Ectodermal cell (in vitro differentiated cells): ENCODE measurements around the gene PPT1.
A peak's percentile ranks its signal among the peaks of the same experiment; 100 is the strongest.

Experiments
- H3K27ac ChIP-seq: 2 replicates; pipeline ENCODE4 v1.7.0; 2013; ENCODE audit warnings: mild to moderate bottlenecking, low read depth, low read length; ENCODE audit not compliant: insufficient read depth, poor library complexity, severe bottlenecking
- H3K27me3 ChIP-seq: 2 replicates; pipeline ENCODE4 v1.7.0; 2013; ENCODE audit warnings: mild to moderate bottlenecking, low read length; ENCODE audit not compliant: insufficient read depth, control insufficient read depth, poor library complexity, severe bottlenecking
- H3K36me3 ChIP-seq: one replicate; pipeline ENCODE4 v1.7.0; 2013; ENCODE audit warnings: low read length; ENCODE audit not compliant: control insufficient read depth, insufficient read depth
- H3K4me1 ChIP-seq: one replicate; pipeline ENCODE4 v1.7.0; 2013; ENCODE audit warnings: low read length; ENCODE audit not compliant: control insufficient read depth, insufficient read depth
- H3K4me3 ChIP-seq: 2 replicates; pipeline ENCODE4 v1.7.0; 2013; ENCODE audit warnings: low read depth, low read length, control low read depth; ENCODE audit not compliant: insufficient read depth
- H3K9me3 ChIP-seq: 2 replicates; pipeline ENCODE4 v1.7.0; 2013; ENCODE audit warnings: mild to moderate bottlenecking, low read length, moderate library complexity; ENCODE audit not compliant: control insufficient read depth
- WGBS, 2 experiments: methylation state at CpG; one replicate each; pipeline ENCODE4 v1.1.7; 2013; ENCODE audit warnings: missing lambda C conversion rate in 2 of 2; 5-methylcytosine and 5-hydroxymethylcytosine counted together

Gene PPT1

GRCh38 chr1:40120128-40120527 is 23.1 kb upstream of the PPT1 start:
- Histone ChIP-seq H3K36me3 (no peaks in the 10 kb centered on the region), H3K4me3 (no peak overlapping the region), H3K4me1 (no peaks in the 10 kb centered on the region), H3K9me3 (no peaks in the 10 kb centered on the region), H3K27me3 (peaks cover 16% of the 10 kb centered on the region), H3K27ac (no peak overlapping the region)
- WGBS, 2 experiments: 85 to 90% methylated on average over 7 of the region's 7 CpGs

- H3K27ac ChIP-seq: no peak overlapping the region
- no peaks in the 10 kb centered on the region for H3K36me3 ChIP-seq
- H3K4me3 ChIP-seq: no peak overlapping the region
- H3K4me1 ChIP-seq: no peaks in the 10 kb centered on the region
- H3K27me3 ChIP-seq: peaks cover 15% of the 10 kb centered on the region
- peaks cover 2% of the 10 kb centered on the region for H3K9me3 ChIP-seq
- WGBS, 2 experiments: 80% methylated on average over 3 of the region's 3 CpGs; no CpG with 5 or more reads in 1 of the 2 experiments
These were observed 17.3 kb upstream of the PPT1 start for GRCh38 chr1:40114400-40114799.

DNA sequence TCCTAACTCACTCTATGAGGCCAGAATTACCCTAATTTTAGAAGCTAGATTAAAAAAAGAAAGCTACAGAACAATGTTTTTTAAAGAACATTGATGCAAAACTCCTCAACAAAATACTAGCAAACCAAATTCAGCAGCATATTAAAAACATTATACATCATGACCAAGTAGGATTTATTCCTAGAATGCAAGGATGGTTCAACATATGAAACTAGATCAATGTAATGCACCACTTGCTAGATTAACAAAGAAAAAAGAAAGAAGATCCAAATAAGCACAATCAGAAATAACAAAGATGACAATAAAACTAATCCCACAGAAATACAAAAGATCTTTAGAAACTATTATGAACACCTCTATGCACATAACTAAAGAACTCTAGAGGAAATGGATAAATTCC is 13.3 kb upstream of the PPT1 start:
- Histone ChIP-seq H3K36me3 (no peaks in the 10 kb centered on the region), H3K9me3 (peaks cover 2% of the 10 kb centered on the region), H3K4me3 (no peak overlapping the region), H3K27me3 (no peaks in the 10 kb centered on the region), H3K27ac (no peak overlapping the region), H3K4me1 (no peaks in the 10 kb centered on the region)

DNA sequence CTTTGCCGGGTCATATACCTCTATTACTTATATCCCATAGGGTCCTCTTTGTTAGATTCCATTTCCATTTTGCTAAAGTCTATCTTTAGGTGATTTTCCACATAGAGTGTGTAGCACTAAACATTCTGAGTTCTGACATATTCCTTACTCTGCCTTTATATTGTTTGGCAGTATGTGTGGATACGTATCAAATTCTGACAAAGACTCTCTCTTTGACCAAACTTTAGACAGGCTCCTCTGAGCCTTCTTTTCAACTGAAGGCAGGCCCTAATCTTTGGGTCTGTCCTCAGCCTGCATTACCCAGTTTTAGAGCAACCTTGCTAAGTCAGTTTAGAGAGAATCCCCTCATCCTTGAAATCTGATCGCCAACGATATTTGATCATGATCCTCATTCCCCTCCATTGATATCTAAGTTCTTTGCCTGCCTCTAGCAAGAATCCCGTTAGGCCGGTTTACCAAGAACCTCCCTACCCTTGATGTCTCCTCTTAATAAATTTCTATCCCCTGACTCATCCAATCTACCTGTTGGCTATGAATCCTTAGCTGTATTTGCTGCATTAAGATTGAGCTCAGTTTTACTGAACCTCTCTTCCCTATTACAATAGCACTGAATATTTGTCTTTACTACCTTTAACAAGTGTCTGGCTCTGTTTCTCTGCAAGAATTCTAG is 10.4 kb upstream of the PPT1 start:
- H3K27ac ChIP-seq: no peak overlapping the region
- H3K4me1 ChIP-seq: no peaks in the 10 kb centered on the region
- H3K27me3 ChIP-seq: no peaks in the 10 kb centered on the region
- WGBS, 2 experiments: 89 to 95% methylated on average over 6 of the region's 6 CpGs
- H3K36me3 ChIP-seq: no peaks in the 10 kb centered on the region
- H3K9me3 ChIP-seq: peaks cover 2% of the 10 kb centered on the region
- H3K4me3 ChIP-seq: no peak overlapping the region

- Histone ChIP-seq H3K36me3 (no peaks in the 10 kb centered on the region), H3K4me3 (no peak overlapping the region), H3K4me1 (no peaks in the 10 kb centered on the region), H3K27me3 (no peaks in the 10 kb centered on the region), H3K27ac (no peak overlapping the region), H3K9me3 (no peaks in the 10 kb centered on the region)
- 100% methylated on average over 1 of the region's 1 CpG; no CpG with 5 or more reads in 1 of the 2 experiments for WGBS, 2 experiments
These were observed 8.0 kb upstream of the PPT1 start for GRCh38 chr1:40105028-40105427.

- H3K9me3 ChIP-seq: no peaks in the 10 kb centered on the region
- no peaks in the 10 kb centered on the region for H3K4me1 ChIP-seq
- WGBS, 2 experiments: 89 to 98% methylated on average over 3 of the region's 3 CpGs
- H3K27me3 ChIP-seq: no peaks in the 10 kb centered on the region
- no peaks in the 10 kb centered on the region for H3K36me3 ChIP-seq
- no peak overlapping the region for H3K27ac ChIP-seq
- no peak overlapping the region for H3K4me3 ChIP-seq
These were observed 5.8 kb upstream of the PPT1 start for GRCh38 chr1:40102896-40103295.

DNA sequence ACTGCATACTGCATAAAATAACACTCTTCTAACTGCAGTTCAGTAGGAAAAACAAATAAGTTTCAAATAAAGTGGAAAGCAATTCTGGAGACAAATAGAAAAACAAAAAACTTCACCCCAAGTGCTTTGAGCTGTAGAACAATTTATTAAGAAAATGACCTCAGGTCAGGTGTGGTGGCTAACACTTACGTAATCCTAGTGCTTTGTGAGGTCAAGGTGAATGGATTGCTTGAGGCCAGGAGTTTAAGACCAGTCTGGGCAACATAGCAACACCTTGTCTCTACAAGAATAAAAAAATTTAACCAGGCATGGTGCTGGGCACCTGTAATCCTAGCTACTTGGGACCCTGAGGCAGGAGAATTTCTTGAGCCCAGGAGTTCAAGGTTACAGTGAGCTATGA is 5.0 kb upstream of the PPT1 start:
- no peaks in the 10 kb centered on the region for H3K27me3 ChIP-seq
- no peak overlapping the region for H3K4me3 ChIP-seq
- no peaks in the 10 kb centered on the region for H3K36me3 ChIP-seq
- H3K9me3 ChIP-seq: no peaks in the 10 kb centered on the region
- H3K27ac ChIP-seq: no peak overlapping the region
- WGBS, 2 experiments: 80 to 94% methylated on average over 1 of the region's 1 CpG
- no peaks in the 10 kb centered on the region for H3K4me1 ChIP-seq

DNA sequence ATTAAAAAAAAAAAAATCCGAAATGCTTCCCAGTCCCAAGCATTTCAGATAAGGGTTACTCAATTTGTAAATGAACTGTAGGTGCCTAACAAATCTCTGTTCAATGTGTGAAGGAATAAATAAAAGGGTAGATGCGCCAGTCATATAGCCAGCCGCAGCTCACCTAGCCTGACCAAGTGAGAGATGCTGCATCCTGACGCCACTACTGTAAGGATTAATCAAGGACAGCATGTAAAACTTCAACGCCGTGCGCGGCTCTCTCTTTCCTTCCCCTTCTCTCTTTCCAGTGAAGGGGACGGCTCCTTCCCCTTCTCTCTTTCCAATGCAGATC is 441 bp downstream of the PPT1 start:
- peaks cover 6% of the 10 kb centered on the region for H3K4me1 ChIP-seq
- no peaks in the 10 kb centered on the region for H3K9me3 ChIP-seq
- H3K4me3 ChIP-seq: peak overlapping the region; percentile 79
- 3 to 10% methylated on average over 8 to 9 of the region's 9 CpGs for WGBS, 2 experiments
- H3K36me3 ChIP-seq: no peaks in the 10 kb centered on the region
- H3K27me3 ChIP-seq: no peaks in the 10 kb centered on the region
- H3K27ac ChIP-seq: no peak overlapping the region

DNA sequence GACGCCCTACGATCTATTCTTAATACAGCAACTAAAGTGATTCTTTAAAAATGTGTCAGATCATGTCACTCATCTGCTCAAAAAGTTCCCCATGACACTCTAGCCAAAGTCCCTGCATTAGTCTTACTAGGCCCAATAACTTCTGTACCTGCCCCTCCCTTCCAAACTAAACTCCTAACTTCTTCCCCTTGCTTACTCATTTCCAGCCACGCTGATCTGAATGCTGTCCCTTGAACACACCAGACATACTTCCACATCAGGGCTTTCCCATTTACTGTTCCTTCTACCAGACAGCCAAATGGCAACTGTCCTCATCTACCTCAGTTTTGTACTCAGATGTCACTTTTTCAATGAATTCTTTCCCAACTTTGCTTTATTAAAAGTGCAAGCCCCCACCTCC is 1.2 kb downstream of the PPT1 start:
- WGBS, 2 experiments: 95% methylated on average over 3 of the region's 3 CpGs
- peaks cover 6% of the 10 kb centered on the region for H3K4me1 ChIP-seq
- peaks cover 2% of the 10 kb centered on the region for H3K36me3 ChIP-seq
- no peak overlapping the region for H3K4me3 ChIP-seq
- H3K27ac ChIP-seq: no peak overlapping the region
- H3K9me3 ChIP-seq: no peaks in the 10 kb centered on the region
- no peaks in the 10 kb centered on the region for H3K27me3 ChIP-seq

DNA sequence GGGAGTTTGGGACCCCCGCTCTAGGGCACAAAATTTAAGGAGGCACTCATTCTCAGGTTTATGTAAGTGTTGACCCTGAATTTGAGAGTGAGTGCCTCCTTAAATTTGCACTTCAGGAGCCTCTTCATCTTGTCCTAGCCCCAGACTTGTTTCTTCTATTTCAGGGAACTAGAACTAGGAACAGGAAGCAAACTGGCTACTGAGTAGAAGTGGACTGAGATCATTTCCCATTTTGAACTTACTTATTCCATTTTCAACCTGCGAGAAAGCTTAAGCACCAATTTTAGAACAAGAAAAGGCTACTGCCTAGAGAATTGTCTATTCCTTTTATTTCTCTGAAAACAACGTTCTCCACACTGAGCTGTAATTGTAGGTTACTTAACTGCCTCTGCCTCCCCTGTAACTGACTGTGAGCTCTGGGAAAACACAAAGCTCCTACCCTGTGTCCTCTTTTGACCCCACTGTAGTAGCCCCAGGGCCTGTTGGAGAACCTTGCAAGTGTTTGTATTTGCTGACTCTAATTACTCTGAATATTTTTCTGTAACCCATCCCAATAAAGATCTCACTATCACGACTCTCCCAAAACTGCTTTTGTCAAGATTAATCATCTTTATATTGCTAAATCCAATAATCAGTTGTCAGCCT is 2.5 kb downstream of the PPT1 start:
- H3K36me3 ChIP-seq: peaks cover 14% of the 10 kb centered on the region
- WGBS, 2 experiments: 65 to 69% methylated on average over 4 of the region's 4 CpGs
- H3K4me1 ChIP-seq: peaks cover 6% of the 10 kb centered on the region
- H3K4me3 ChIP-seq: no peak overlapping the region
- H3K27me3 ChIP-seq: no peaks in the 10 kb centered on the region
- H3K9me3 ChIP-seq: no peaks in the 10 kb centered on the region
- H3K27ac ChIP-seq: no peak overlapping the region
